GM12865 (cell line): ENCODE results near the gene TMEM164.

Source experiments
- DNase-seq: peaks from one replicate; pipeline ENCODE4 v3.0.0; 2010; ENCODE audit warnings: low read depth
- H3K4me3 ChIP-seq: 2 replicates; pipeline ENCODE4 v1.5.1; 2011; ENCODE audit warnings: mild to moderate bottlenecking, low read depth, low read length, control low read depth
- CTCF ChIP-seq: IDR thresholded peaks from 2 replicates; pipeline ENCODE4 v1.5.1; 2011; ENCODE audit warnings: low read length, control low read depth, low read depth, inconsistent platforms; ENCODE audit not compliant: insufficient read depth; ENCODE audit errors: missing control alignments

Gene TMEM164

DNA sequence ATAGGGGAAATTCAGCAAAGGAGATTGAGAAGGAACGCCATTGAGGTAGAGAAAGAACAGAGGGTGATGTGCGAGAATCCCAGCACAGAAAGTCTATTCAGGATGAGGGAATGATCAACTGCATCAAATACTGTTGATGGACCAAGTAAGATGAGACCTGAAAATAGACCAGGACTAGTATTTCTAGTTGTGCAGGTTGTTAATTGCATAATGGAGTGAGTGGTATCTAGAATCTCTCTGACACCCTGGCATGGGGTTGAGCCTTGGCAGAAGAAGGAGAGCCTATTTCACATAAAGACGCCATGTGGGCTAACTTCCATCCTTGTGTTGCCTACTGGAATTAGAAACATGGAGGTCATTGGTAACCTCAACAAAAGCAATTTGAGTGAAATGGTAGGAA lies 135.6 kb downstream of the TMEM164 start:
- no peak for TF ChIP-seq CTCF
- DNase-seq = no peak
- H3K4me3 ChIP-seq = no peak overlapping the region

DNA sequence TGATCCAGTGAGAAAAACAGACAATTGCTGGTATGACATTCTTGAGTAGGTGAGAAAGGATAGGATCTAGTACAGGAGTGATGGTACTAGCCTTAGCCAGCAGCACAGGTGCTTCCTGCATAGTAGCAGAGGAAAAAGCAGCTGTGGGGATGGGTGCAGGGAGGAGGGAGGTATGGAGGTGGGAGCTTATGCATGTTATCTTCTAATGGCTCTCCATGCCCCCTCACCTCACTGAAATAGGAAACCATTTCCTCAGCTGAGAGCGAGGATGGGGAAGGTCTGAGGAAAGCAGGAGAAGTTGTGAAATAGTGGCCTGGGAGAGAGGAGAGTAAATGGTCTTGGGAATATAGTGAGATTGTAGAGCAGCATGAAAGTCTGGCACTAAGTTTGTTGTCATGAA lies 136.3 kb downstream of the TMEM164 start:
- DNase-seq = no peak
- H3K4me3 ChIP-seq = no peak overlapping the region
- no peak for TF ChIP-seq CTCF

DNA sequence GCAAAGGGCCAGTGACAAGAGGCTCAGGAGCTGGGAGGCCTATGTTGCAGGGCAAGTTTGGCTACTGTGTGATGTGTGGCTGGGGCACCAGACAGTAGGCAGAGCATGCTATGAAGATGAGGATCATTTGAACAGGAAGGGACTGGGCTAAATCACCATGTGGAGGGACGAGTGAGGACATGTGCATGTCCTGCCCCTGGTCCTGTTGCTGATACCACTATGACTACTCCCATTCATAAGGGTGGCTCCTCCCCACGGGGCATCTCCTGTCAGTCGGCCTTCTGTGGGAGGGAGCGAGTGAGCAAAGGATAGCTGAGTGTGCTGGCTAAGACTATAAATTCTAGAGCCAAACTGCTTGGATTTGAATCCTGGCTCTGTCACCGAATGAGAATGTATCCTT lies 139.2 kb downstream of the TMEM164 start:
- no peak overlapping the region for H3K4me3 ChIP-seq
- no peak for TF ChIP-seq CTCF
- DNase-seq = no peak

- no peak for DNase-seq
- H3K4me3 ChIP-seq = no peak overlapping the region
- TF ChIP-seq CTCF = no peak
These were observed 140.7 kb downstream of the TMEM164 start for GRCh38 chrX:110143454-110144210.

- TF ChIP-seq CTCF = no peak
- DNase-seq = no peak
- H3K4me3 ChIP-seq = no peak overlapping the region
These were observed 142.4 kb downstream of the TMEM164 start for GRCh38 chrX:110145311-110145710.

DNA sequence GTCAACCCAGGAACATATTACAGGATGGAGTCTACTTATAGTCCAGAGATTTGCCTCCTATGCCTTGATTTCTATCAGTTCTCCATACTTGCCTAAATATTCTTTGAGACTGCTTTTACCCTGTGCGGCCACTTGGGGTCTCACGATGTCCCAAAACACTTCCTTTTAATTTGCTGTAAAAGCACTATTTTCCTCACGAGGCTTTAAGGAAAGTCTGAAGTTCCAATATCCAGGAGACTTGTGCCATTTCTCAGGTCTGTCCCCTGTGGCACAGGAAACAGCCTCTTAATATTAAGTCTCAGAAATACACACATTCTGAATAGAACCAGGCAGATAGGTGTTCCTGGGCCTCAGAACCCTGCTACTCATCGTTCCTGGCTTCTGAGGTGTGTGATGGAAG lies 142.9 kb downstream of the TMEM164 start:
- H3K4me3 ChIP-seq = no peak overlapping the region
- peak; percentile 30 for DNase-seq
- TF ChIP-seq CTCF = peak; percentile 47

- no peak overlapping the region for H3K4me3 ChIP-seq
- peak; percentile 51 for TF ChIP-seq CTCF
- DNase-seq = peak; percentile 45
These were observed 143.6 kb downstream of the TMEM164 start for GRCh38 chrX:110146521-110146920.
